RKO (cell line): Measurements from ENCODE around the gene CLCN1.

Experiments
- DNase-seq: peaks from one replicate; pipeline ENCODE4 v3.0.0-alpha.2; 2016; ENCODE audit warnings: low spot score

CLCN1 gene

GRCh38 chr7:143315776-143316175 is at the start of gene CLCN1:
TSS of gene CLCN1 (plus strand) at chr7:143316111. CDS start at chr7:143316213, 102 bp downstream.
- DNase-seq, result no peak

- DNase-seq, result no peak
Measured at GRCh38 chr7:143269251-143269650, 46.7 kb upstream of the CLCN1 start.

GRCh38 chr7:143271240-143271639 is 44.7 kb upstream of the CLCN1 start:
- no peak for DNase-seq

GRCh38 chr7:143272871-143273270 is 43.0 kb upstream of the CLCN1 start:
- no peak for DNase-seq

- peak; percentile 44 for DNase-seq
Measured at GRCh38 chr7:143279186-143280098, 36.5 kb upstream of the CLCN1 start.

- DNase-seq, result no peak
Measured at GRCh38 chr7:143280160-143280559, 35.8 kb upstream of the CLCN1 start.

GRCh38 chr7:143280566-143280965 is 35.3 kb upstream of the CLCN1 start:
- no peak for DNase-seq

GRCh38 chr7:143281529-143281928 is 34.4 kb upstream of the CLCN1 start:
- no peak for DNase-seq

GRCh38 chr7:143282124-143282523 is 33.8 kb upstream of the CLCN1 start:
- DNase-seq, result no peak

- no peak for DNase-seq
Measured at GRCh38 chr7:143283381-143283780, 32.5 kb upstream of the CLCN1 start.

GRCh38 chr7:143284591-143285469 is 31.1 kb upstream of the CLCN1 start, which contains the start of gene TMEM139:
TSS of gene TMEM139 (plus strand) at chr7:143284958. CDS start at chr7:143285958, 1,000 bp downstream.
- DNase-seq, result no peak

- no peak for DNase-seq
Measured at GRCh38 chr7:143285470-143285778, 30.5 kb upstream of the CLCN1 start.

- DNase-seq, result no peak
Measured at GRCh38 chr7:143285806-143286521, 29.9 kb upstream of the CLCN1 start.

- DNase-seq, result no peak
Measured at GRCh38 chr7:143286522-143286890, 29.4 kb upstream of the CLCN1 start.

- no peak for DNase-seq
Measured at GRCh38 chr7:143287339-143287934, 28.5 kb upstream of the CLCN1 start.

GRCh38 chr7:143287935-143288826 is 27.7 kb upstream of the CLCN1 start, which contains the start of gene CASP2:
TSS of gene CASP2 (plus strand) at chr7:143288351. CDS start at chr7:143288456, 105 bp downstream.
- DNase-seq, result peak; percentile 98

GRCh38 chr7:143288836-143289235 is 27.1 kb upstream of the CLCN1 start:
- peak; percentile 63 for DNase-seq

GRCh38 chr7:143289421-143289820 is 26.5 kb upstream of the CLCN1 start:
- peak; percentile 62 for DNase-seq

- peak; percentile 38 for DNase-seq
Measured at GRCh38 chr7:143289888-143290287, 26.0 kb upstream of the CLCN1 start.

- DNase-seq, result no peak
Measured at GRCh38 chr7:143290293-143290692, 25.6 kb upstream of the CLCN1 start.

- DNase-seq, result no peak
Measured at GRCh38 chr7:143292876-143293275, 23.0 kb upstream of the CLCN1 start.
